CD14-positive monocyte (primary cell): ENCODE measurements around the gene TBX6. TPM values are rescaled to one million over a fixed set of nuclear protein-coding genes. Genes with fewer than 3 reads are reported as not detected.

Experiments used
- DNase-seq, 3 donors: peaks; one replicate each; pipeline ENCODE4 v3.0.0-alpha.2; 2011 to 2022
- H2AFZ ChIP-seq: 2 replicates; pipeline ENCODE4 v1.6.0; 2012; ENCODE audit warnings: mild to moderate bottlenecking, low read depth, low read length, inconsistent platforms; ENCODE audit not compliant: insufficient read depth, poor library complexity, severe bottlenecking
- H3K27ac ChIP-seq, 2 donors: 1 replicate in 1 of 2; 2 replicates in 1 of 2; pipeline ENCODE4 v1.5.1; 2012 to 2013; ENCODE audit warnings: low read length in 2 of 2, control low read depth in 1 of 2, inconsistent platforms in 1 of 2, low read depth in 1 of 2, mild to moderate bottlenecking in 1 of 2
- H3K27me3 ChIP-seq, 2 donors: one replicate each; pipeline versions ENCODE4 v1.6.0 to v1.6.1; 2011 to 2013; ENCODE audit warnings: low read length in 2 of 2; ENCODE audit not compliant: control insufficient read depth in 2 of 2, insufficient read depth in 2 of 2
- H3K36me3 ChIP-seq, 2 donors: replicated peaks in 1 of 2; 1 replicate in 1 of 2; 2 replicates in 1 of 2; pipeline versions ENCODE4 v1.5.1 to v1.6.1; 2012 to 2013; ENCODE audit warnings: low read length in 2 of 2, control low read depth in 1 of 2, inconsistent platforms in 1 of 2, mild to moderate bottlenecking in 1 of 2; ENCODE audit not compliant: insufficient read depth in 2 of 2, control insufficient read depth in 1 of 2
- H3K4me1 ChIP-seq, 2 donors: 1 replicate in 1 of 2; 2 replicates in 1 of 2; pipeline versions ENCODE4 v1.5.1 to v1.6.1; 2012 to 2013; ENCODE audit warnings: low read length in 2 of 2, control low read depth in 1 of 2, inconsistent platforms in 1 of 2, mild to moderate bottlenecking in 1 of 2, moderate library complexity in 1 of 2; ENCODE audit not compliant: insufficient read depth in 2 of 2, control insufficient read depth in 1 of 2
- H3K4me2 ChIP-seq: replicated peaks from 2 replicates; pipeline ENCODE3; 2012; ENCODE audit warnings: low read length, moderate library complexity, mild to moderate bottlenecking; ENCODE audit not compliant: poor library complexity, severe bottlenecking; ENCODE audit errors: extremely low read depth
- H3K4me3 ChIP-seq, 3 experiments: fragments of 200-600 bp in 1 of 3; sonication (generic) in 1 of 3; replicated peaks in 1 of 3; 1 replicate in 2 of 3; 2 replicates in 1 of 3; pipeline ENCODE4 v1.5.1; 2011 to 2013; ENCODE audit warnings: low read length in 3 of 3, mild to moderate bottlenecking in 3 of 3, control low read depth in 2 of 3, low read depth in 2 of 3, inconsistent platforms in 1 of 3, moderate library complexity in 1 of 3
- H3K79me2 ChIP-seq: 2 replicates; pipeline ENCODE4 v1.6.0; 2012; ENCODE audit warnings: mild to moderate bottlenecking, control low read depth, inconsistent platforms, low read length, moderate library complexity; ENCODE audit not compliant: insufficient read depth
- H3K9ac ChIP-seq: 2 replicates; pipeline ENCODE4 v1.6.0; 2017; ENCODE audit warnings: low read length, mild to moderate bottlenecking; ENCODE audit not compliant: insufficient read depth, poor library complexity, severe bottlenecking
- H3K9me3 ChIP-seq, 2 donors: replicated peaks in 1 of 2; 1 replicate in 1 of 2; 2 replicates in 1 of 2; pipeline versions ENCODE4 v1.5.1 to v1.6.1; 2012 to 2013; ENCODE audit warnings: low read length in 2 of 2, control low read depth in 1 of 2; ENCODE audit not compliant: control insufficient read depth in 1 of 2, insufficient read depth in 1 of 2
- H4K20me1 ChIP-seq: 2 replicates; pipeline ENCODE4 v1.6.0; 2012; ENCODE audit warnings: mild to moderate bottlenecking, low read length, control low read depth, moderate library complexity; ENCODE audit not compliant: insufficient read depth
- H3K27ac Mint-ChIP-seq, 7 donors: one replicate each; pipeline ENCODE4 v1.8.0; 2020; ENCODE audit warnings: mild to moderate bottlenecking in 7 of 7, mixed read lengths in 7 of 7, moderate library complexity in 6 of 7, inconsistent platforms in 2 of 7
- H3K27me3 Mint-ChIP-seq, 3 donors: one replicate each; pipeline ENCODE4 v1.8.0; 2021 to 2022; ENCODE audit warnings: low read depth in 3 of 3, mild to moderate bottlenecking in 3 of 3, mixed read lengths in 3 of 3, moderate library complexity in 3 of 3, inconsistent platforms in 1 of 3
- H3K36me3 Mint-ChIP-seq, 2 donors: one replicate each; pipeline ENCODE4 v1.8.0; 2020; ENCODE audit warnings: mixed read lengths in 2 of 2, inconsistent platforms in 1 of 2, mild to moderate bottlenecking in 1 of 2
- H3K4me1 Mint-ChIP-seq: one replicate; pipeline ENCODE4 v1.8.0; 2020; ENCODE audit warnings: mild to moderate bottlenecking, mixed read lengths
- H3K4me3 Mint-ChIP-seq, 2 donors: one replicate each; pipeline ENCODE4 v1.8.0; 2020; ENCODE audit warnings: mild to moderate bottlenecking in 2 of 2, mixed read lengths in 2 of 2, moderate library complexity in 1 of 2
- H3K9me3 Mint-ChIP-seq, 7 donors: one replicate each; pipeline ENCODE4 v1.8.0; 2020 to 2022; ENCODE audit warnings: mixed read lengths in 7 of 7, mild to moderate bottlenecking in 6 of 7, moderate library complexity in 6 of 7, inconsistent platforms in 2 of 7
- WGBS: methylation state at CpG from one replicate; pipeline ENCODE4 v1.1.5; 2013; ENCODE audit warnings: missing lambda C conversion rate; ENCODE audit not compliant: insufficient coverage; 5-methylcytosine and 5-hydroxymethylcytosine counted together
- intact Hi-C, 2 donors: fragments of 100-400 bp; cut with micrococcal nuclease; formaldehyde crosslinking; loops; one replicate each; pipeline versions ENCODE4 v1.15.0 to v1.15.1; 2023
- polyA plus RNA-seq, 3 donors: library from polyadenylated mRNA; depleted of rRNA in 1 of 3; unstranded in 2 of 3; stranded (reverse) in 1 of 3; fragments of 300-500 nt in 2 of 3; fragments of >200 nt in 1 of 3; fragmentation: Illumina TruSeq in 2 of 3; gene quantifications; 1 replicate in 2 of 3; 2 replicates in 1 of 3; pipeline ENCODE4 v1.2.3, GENCODE V29; 2012 to 2021
- TF ChIP-seq, protein P1 (sequence below): fragments of 200-600 bp; IDR thresholded peaks from one replicate; pipeline ENCODE4 v1.8.0; 2022; ENCODE audit warnings: antibody characterized with exemption, mild to moderate bottlenecking

TBX6 gene
- polyA plus RNA-seq, 3 donors, result 0.10 to 0.65 (median 0.11) TPM

DNA sequence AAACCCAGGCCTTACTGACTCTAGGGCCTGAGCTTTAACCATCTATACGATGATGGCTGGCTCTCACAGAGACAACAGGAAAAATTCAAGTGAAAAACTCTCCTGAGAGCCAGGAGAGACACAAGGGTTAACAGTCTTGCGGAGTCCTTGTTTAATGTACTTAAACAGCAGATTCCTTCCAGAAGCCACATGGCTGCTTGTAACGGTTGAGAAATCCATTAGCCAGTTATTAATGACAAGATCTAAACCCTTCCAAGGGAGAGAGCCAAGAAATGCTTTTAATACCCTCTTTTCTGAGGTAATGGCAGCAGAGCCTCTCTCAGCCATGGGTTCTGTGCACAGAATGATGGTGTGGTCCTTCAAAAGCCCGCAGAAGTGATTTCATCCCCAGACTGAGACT lies 31.4 kb downstream of the TBX6 start:
- DNase-seq, result no peak
- H3K4me2 ChIP-seq, result no peak overlapping the region
- Mint-ChIP-seq H3K36me3 (no peaks in the 10 kb centered on the region), H3K9me3 (peaks cover 0 to 2% (median 0%) of the 10 kb centered on the region in 7 donors), H3K27ac (no peak overlapping the region), H3K27me3 (peaks cover 0 to 3% (median 0%) of the 10 kb centered on the region in 3 donors), H3K4me1 (peaks cover 14% of the 10 kb centered on the region), H3K4me3 (no peak overlapping the region)
- no peaks in the 10 kb centered on the region for H3K36me3 ChIP-seq
- no peaks in the 10 kb centered on the region for H4K20me1 ChIP-seq
- H3K27me3 ChIP-seq, result no peaks in the 10 kb centered on the region
- intact Hi-C loops, result no loop called here
- peaks cover 16% of the 10 kb centered on the region for H3K79me2 ChIP-seq
- TF ChIP-seq, protein P1, sequence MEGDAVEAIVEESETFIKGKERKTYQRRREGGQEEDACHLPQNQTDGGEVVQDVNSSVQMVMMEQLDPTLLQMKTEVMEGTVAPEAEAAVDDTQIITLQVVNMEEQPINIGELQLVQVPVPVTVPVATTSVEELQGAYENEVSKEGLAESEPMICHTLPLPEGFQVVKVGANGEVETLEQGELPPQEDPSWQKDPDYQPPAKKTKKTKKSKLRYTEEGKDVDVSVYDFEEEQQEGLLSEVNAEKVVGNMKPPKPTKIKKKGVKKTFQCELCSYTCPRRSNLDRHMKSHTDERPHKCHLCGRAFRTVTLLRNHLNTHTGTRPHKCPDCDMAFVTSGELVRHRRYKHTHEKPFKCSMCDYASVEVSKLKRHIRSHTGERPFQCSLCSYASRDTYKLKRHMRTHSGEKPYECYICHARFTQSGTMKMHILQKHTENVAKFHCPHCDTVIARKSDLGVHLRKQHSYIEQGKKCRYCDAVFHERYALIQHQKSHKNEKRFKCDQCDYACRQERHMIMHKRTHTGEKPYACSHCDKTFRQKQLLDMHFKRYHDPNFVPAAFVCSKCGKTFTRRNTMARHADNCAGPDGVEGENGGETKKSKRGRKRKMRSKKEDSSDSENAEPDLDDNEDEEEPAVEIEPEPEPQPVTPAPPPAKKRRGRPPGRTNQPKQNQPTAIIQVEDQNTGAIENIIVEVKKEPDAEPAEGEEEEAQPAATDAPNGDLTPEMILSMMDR, result no peak
- H3K4me1 ChIP-seq, result peaks cover 16 to 21% of the 10 kb centered on the region in 2 donors
- H2AFZ ChIP-seq, result no peak overlapping the region
- no peaks in the 10 kb centered on the region for H3K9me3 ChIP-seq
- H3K27ac ChIP-seq, result no peak overlapping the region
- no peak overlapping the region for H3K9ac ChIP-seq
- 100% methylated on average over 4 of the region's 4 CpGs for WGBS
- no peak overlapping the region for H3K4me3 ChIP-seq

GRCh38 chr16:30054959-30055553 lies 36.7 kb downstream of the TBX6 start:
- TF ChIP-seq, protein P1, result peak; percentile 59
- H3K36me3 ChIP-seq, result no peaks in the 10 kb centered on the region
- WGBS, result 22% methylated on average over 7 of the region's 10 CpGs
- no peak overlapping the region for H3K4me3 Mint-ChIP-seq
- H3K27ac Mint-ChIP-seq, result peak overlapping the region in 2 of 7 donors; percentile 49 to 64
- no peak overlapping the region for H3K27ac ChIP-seq
- no peaks in the 10 kb centered on the region for H3K27me3 ChIP-seq
- H2AFZ ChIP-seq, result no peak overlapping the region
- H3K4me2 ChIP-seq, result no peak overlapping the region
- H3K9me3 Mint-ChIP-seq, result peaks cover 0 to 3% (median 0%) of the 10 kb centered on the region in 7 donors
- H3K4me1 Mint-ChIP-seq, result peaks cover 15% of the 10 kb centered on the region
- DNase-seq, result peak in 1 of 3 donors; percentile 48
- peaks cover 0 to 1% (median 0%) of the 10 kb centered on the region in 3 donors for H3K27me3 Mint-ChIP-seq
- H3K4me1 ChIP-seq, result peaks cover 11 to 18% of the 10 kb centered on the region in 2 donors
- H3K9ac ChIP-seq, result no peak overlapping the region
- H3K36me3 Mint-ChIP-seq, result no peaks in the 10 kb centered on the region
- peaks cover 2% of the 10 kb centered on the region for H3K79me2 ChIP-seq
- no peaks in the 10 kb centered on the region for H4K20me1 ChIP-seq
- H3K9me3 ChIP-seq, result no peaks in the 10 kb centered on the region
- H3K4me3 ChIP-seq, result no peak overlapping the region
- intact Hi-C loops, result no loop called here
